ENCODE measurements around the gene URM1. TPM values are rescaled to one million over a fixed set of nuclear protein-coding genes. Genes with fewer than 3 reads are reported as not detected.

Gene URM1
- total RNA-seq, 1 donor from 2014 or later: 10.3 TPM

DNA sequence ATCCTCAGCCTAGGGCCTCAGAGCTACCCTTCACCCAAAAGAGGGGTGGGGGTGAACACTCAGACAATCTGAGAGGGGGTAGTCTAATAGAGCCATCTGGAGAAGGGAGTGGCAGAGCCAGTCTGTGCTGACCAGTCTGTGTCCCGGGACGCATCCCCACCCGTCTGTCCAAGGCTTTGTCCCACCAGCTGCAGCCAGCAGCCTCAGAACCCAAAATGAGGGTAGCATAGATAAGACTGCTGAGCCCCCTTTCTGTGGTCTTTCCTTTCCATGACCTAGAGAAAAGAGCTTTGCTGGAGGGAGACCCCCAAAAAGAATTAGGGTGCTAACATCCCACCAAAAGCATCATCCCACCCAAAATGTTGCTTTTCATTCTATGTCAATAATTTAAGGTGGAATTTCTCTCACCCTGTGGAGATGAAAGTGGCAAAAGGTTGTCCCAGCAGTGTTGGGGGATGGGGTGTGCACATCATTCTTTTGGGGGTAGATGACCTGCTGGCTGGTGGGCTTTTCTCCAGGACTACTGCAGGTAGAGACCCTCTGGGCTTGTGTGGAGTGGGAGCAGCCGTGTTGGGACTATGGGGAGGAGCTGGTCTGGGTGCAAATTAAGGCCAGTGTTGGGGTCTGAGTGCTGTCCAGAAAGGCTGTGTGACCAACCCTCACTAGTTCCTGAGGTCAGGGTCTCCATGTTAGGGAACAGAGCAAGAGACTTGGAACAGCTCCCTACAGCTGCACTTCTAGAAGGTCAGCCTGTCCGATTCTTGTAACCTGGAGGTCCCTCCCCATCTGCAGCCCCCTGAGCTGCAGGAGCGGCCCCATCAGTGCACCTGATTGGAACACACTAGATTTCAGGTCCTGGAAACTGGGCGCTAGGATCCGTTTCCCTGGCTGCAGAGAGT is 19.9 kb downstream of the URM1 start:
- Histone ChIP-seq H2AFZ (replicated peaks) (no peak overlapping the region), H3K27ac (no peak overlapping the region), H3K27me3 (peaks cover 100% of the 10 kb centered on the region), H3K9me3 (ENCODE audit: low read depth) (no peaks in the 10 kb centered on the region), H3K4me1 (peaks cover 21% of the 10 kb centered on the region), H3K79me2 (ENCODE audit: low read depth) (no peaks in the 10 kb centered on the region), H3K36me3 (no peaks in the 10 kb centered on the region), H3K9ac (no peak overlapping the region), H3K4me3 (no peak overlapping the region), H3F3A (ENCODE audit: low read depth) (peaks cover 43% of the 10 kb centered on the region), H4K20me1 (ENCODE audit: low read depth) (peaks cover 98% of the 10 kb centered on the region), H3K4me2 (no peak overlapping the region)
- Mint-ChIP-seq H3K4me3 (peak overlapping the region; percentile 99), H3K9me3 (no peaks in the 10 kb centered on the region), H3K27ac (peak overlapping the region; percentile 99), H3K36me3 (peaks cover 19% of the 10 kb centered on the region), H3K27me3 (ENCODE audit: insufficient read depth, low read depth) (peaks cover 40% of the 10 kb centered on the region), H3K4me1 (peaks cover 63% of the 10 kb centered on the region)
- TF ChIP-seq EZH2phosphoT487 (IDR thresholded peaks at IDR 0.05) (no peak), EZH2 (IDR thresholded peaks at IDR 0.05) (no peak)
- TF ChIP-seq, protein P1, sequence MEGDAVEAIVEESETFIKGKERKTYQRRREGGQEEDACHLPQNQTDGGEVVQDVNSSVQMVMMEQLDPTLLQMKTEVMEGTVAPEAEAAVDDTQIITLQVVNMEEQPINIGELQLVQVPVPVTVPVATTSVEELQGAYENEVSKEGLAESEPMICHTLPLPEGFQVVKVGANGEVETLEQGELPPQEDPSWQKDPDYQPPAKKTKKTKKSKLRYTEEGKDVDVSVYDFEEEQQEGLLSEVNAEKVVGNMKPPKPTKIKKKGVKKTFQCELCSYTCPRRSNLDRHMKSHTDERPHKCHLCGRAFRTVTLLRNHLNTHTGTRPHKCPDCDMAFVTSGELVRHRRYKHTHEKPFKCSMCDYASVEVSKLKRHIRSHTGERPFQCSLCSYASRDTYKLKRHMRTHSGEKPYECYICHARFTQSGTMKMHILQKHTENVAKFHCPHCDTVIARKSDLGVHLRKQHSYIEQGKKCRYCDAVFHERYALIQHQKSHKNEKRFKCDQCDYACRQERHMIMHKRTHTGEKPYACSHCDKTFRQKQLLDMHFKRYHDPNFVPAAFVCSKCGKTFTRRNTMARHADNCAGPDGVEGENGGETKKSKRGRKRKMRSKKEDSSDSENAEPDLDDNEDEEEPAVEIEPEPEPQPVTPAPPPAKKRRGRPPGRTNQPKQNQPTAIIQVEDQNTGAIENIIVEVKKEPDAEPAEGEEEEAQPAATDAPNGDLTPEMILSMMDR (IDR thresholded peaks at IDR 0.05): no peak
- no peak for DNase-seq (ENCODE audit: low spot score)

DNA sequence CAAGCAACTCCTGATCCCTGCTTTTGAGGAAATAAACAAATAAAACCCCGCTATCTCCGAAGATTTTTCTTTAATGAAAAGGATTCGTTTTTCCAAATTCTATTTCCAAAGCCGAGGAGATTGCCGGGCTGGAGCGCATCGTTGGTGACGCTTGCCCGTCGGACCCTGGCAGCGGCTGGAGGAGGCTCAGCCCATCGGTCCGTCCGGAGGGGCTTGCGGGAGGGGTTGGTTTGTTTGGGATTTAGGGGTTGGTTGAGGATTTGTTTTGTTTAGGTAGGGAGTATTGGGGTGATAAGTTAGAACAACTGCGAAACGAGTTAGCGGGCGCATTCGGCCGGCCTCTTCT is 20.8 kb downstream of the URM1 start:
- Mint-ChIP-seq H3K4me1 (peaks cover 59% of the 10 kb centered on the region), H3K27me3 (ENCODE audit: insufficient read depth, low read depth) (peaks cover 44% of the 10 kb centered on the region), H3K9me3 (no peaks in the 10 kb centered on the region), H3K36me3 (peaks cover 19% of the 10 kb centered on the region), H3K27ac (peak overlapping the region; percentile 99), H3K4me3 (peak overlapping the region; percentile 99)
- Histone ChIP-seq H3K9me3 (ENCODE audit: low read depth) (no peaks in the 10 kb centered on the region), H3K9ac (no peak overlapping the region), H4K20me1 (ENCODE audit: low read depth) (peaks cover 98% of the 10 kb centered on the region), H3K4me1 (peaks cover 21% of the 10 kb centered on the region), H3K4me3 (peak overlapping the region; percentile 50), H3K27me3 (peaks cover 100% of the 10 kb centered on the region), H3F3A (ENCODE audit: low read depth) (peaks cover 46% of the 10 kb centered on the region), H3K4me2 (peak overlapping the region; percentile 90), H2AFZ (replicated peaks) (no peak overlapping the region), H3K36me3 (no peaks in the 10 kb centered on the region), H3K79me2 (ENCODE audit: low read depth) (no peaks in the 10 kb centered on the region), H3K27ac (no peak overlapping the region)
- DNase-seq (ENCODE audit: low spot score): no peak
- TF ChIP-seq EZH2 (IDR thresholded peaks at IDR 0.05): no peak
- no peak for TF ChIP-seq EZH2phosphoT487 (IDR thresholded peaks at IDR 0.05)
- TF ChIP-seq, protein P1 (IDR thresholded peaks at IDR 0.05): no peak

DNA sequence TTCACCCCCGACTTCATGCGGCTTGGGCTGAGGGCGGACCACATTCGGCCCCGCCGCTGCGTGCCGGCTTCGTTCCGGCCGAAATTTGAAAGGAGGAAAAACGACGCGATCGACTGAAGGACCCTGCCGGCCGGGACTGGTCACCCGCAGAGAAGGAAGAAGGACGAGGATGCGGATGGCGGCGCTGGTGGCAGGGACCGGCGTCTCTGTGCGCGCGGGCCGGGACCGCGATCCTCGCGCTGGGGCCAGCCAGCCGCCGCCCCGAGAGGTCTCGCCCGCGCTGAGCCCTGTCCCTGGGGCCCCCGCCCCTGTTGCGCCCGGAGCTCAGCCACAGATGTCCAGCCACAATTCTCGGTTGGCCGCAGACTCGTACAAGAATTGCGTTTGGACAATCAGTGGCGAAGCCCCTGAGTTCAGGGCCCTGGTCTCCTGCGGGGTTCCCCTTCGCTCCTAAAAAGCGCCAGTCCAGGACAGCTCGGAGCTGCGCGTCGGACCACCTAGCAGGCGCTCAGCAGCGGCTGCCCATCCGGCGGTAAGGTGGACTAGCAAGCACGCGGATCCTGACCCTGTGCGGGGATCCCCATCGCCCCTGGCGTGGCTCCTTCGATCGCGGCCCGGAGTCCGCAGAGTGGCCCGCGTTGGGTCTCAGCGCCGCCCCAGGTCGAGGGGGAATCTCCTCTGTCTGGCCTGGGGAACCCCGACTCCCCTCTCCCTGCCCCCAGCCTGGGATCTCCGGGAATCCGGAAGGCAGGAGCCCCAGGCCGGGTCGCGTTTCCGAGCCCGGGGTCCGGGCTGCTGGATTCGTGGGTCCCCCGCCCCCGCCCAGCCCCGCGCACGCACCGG is 21.3 kb downstream of the URM1 start:
- peaks cover 61% of the 10 kb centered on the region for H3K4me1 Mint-ChIP-seq

More for the DNA sequence above, 21.3 kb downstream of the URM1 start:
- Mint-ChIP-seq H3K9me3 (no peaks in the 10 kb centered on the region), H3K27me3 (ENCODE audit: insufficient read depth, low read depth) (peaks cover 50% of the 10 kb centered on the region), H3K27ac (peak overlapping the region; percentile 99), H3K36me3 (peaks cover 17% of the 10 kb centered on the region), H3K4me3 (peak overlapping the region; percentile 99)
- TF ChIP-seq, protein P1 (IDR thresholded peaks at IDR 0.05): no peak
- TF ChIP-seq EZH2phosphoT487 (IDR thresholded peaks at IDR 0.05): peak; percentile 99
- TF ChIP-seq EZH2 (IDR thresholded peaks at IDR 0.05): peak; percentile 100
- H3K36me3 ChIP-seq: no peaks in the 10 kb centered on the region
- H3K4me1 ChIP-seq: peaks cover 21% of the 10 kb centered on the region
- H3K27ac ChIP-seq: no peak overlapping the region
- H3K4me3 ChIP-seq: peak overlapping the region; percentile 50
- no peaks in the 10 kb centered on the region for H3K79me2 ChIP-seq (ENCODE audit: low read depth)
- peaks cover 52% of the 10 kb centered on the region for H3F3A ChIP-seq (ENCODE audit: low read depth)
- H3K27me3 ChIP-seq: peaks cover 100% of the 10 kb centered on the region
- H3K9ac ChIP-seq: no peak overlapping the region
- no peaks in the 10 kb centered on the region for H3K9me3 ChIP-seq (ENCODE audit: low read depth)
- DNase-seq (ENCODE audit: low spot score): peak; percentile 66
- H2AFZ ChIP-seq (replicated peaks): no peak overlapping the region
- H4K20me1 ChIP-seq (ENCODE audit: low read depth): peaks cover 98% of the 10 kb centered on the region
- H3K4me2 ChIP-seq: peak overlapping the region; percentile 90
